Left ventricle myocardium inferior (tissue), 1 donor: ENCODE results near the gene TNFRSF4. TPM values are rescaled to one million over a fixed set of nuclear protein-coding genes. Genes with fewer than 3 reads are reported as not detected.

Source experiments
- DNase-seq: peaks from one replicate; pipeline ENCODE4 v3.0.0-alpha.2; 2020
- H3K27ac ChIP-seq: fragments of 200-600 bp; replicated peaks from 2 replicates; pipeline ENCODE4 v1.8.0; 2021
- H3K27me3 ChIP-seq: fragments of 200-600 bp; 2 replicates; pipeline ENCODE4 v1.8.0; 2021; ENCODE audit warnings: low read depth
- H3K36me3 ChIP-seq: fragments of 200-600 bp; 2 replicates; pipeline ENCODE4 v1.8.0; 2021
- H3K4me1 ChIP-seq: fragments of 200-600 bp; 2 replicates; pipeline ENCODE4 v1.8.0; 2021
- H3K4me3 ChIP-seq: fragments of 200-600 bp; 2 replicates; pipeline ENCODE4 v1.8.0; 2021; ENCODE audit warnings: mild to moderate bottlenecking, moderate library complexity
- H3K9me3 ChIP-seq: fragments of 200-600 bp; replicated peaks from 2 replicates; pipeline ENCODE4 v1.8.0; 2021
- intact Hi-C: fragments of 100-400 bp; cut with micrococcal nuclease; formaldehyde crosslinking; loops from one replicate; pipeline ENCODE4 v1.11.0; 2022
- total RNA-seq: library from RNA; stranded (reverse); fragmentation: NEBNext Ultra II Directional; extraction: Animal tissue kit (Norgen Biotek cat#: 25700); gene quantifications from one replicate; pipeline ENCODE4 v1.2.1, GENCODE V29; 2021
- TF ChIP-seq, protein P1 (sequence below): fragments of 200-600 bp; IDR thresholded peaks from 2 replicates; pipeline ENCODE4 v1.8.0; 2021; ENCODE audit warnings: antibody characterized with exemption, mild to moderate bottlenecking, borderline replicate concordance
- donor health status: DM: no; HTN: yes; CAD: no; lungs with severe emphysema.

Gene TNFRSF4
- total RNA-seq, 1 donor from 2014 or later, result 2.2 TPM

DNA sequence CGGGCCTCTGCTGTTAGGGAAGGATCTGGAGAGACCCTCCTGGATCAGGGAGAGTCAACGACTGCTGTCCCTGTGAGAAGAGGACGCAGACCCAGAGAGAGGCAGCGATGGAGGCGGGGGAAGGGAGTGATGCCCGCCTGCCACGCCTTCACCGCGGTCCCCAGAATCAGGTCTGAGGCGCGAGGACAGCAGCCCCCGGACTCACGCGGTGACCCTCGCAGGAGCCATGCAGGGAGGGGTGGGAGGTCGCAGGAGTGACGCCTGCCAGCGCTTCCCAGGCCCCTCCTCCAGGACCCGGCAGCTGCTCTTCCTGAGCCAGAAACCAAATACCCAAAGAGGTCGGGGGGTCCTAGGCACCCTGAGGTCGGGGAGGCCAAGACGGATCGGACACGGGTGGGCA is 6.2 kb upstream of the TNFRSF4 start:
- TF ChIP-seq, protein P1, sequence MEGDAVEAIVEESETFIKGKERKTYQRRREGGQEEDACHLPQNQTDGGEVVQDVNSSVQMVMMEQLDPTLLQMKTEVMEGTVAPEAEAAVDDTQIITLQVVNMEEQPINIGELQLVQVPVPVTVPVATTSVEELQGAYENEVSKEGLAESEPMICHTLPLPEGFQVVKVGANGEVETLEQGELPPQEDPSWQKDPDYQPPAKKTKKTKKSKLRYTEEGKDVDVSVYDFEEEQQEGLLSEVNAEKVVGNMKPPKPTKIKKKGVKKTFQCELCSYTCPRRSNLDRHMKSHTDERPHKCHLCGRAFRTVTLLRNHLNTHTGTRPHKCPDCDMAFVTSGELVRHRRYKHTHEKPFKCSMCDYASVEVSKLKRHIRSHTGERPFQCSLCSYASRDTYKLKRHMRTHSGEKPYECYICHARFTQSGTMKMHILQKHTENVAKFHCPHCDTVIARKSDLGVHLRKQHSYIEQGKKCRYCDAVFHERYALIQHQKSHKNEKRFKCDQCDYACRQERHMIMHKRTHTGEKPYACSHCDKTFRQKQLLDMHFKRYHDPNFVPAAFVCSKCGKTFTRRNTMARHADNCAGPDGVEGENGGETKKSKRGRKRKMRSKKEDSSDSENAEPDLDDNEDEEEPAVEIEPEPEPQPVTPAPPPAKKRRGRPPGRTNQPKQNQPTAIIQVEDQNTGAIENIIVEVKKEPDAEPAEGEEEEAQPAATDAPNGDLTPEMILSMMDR, result no peak
- H3K27ac ChIP-seq, result no peak overlapping the region
- H3K27me3 ChIP-seq, result no peaks in the 10 kb centered on the region
- DNase-seq, result no peak
- intact Hi-C loops, result no loop called here
- H3K4me1 ChIP-seq, result peaks cover 34% of the 10 kb centered on the region
- H3K9me3 ChIP-seq, result no peaks in the 10 kb centered on the region
- peaks cover 87% of the 10 kb centered on the region for H3K36me3 ChIP-seq
- no peak overlapping the region for H3K4me3 ChIP-seq

DNA sequence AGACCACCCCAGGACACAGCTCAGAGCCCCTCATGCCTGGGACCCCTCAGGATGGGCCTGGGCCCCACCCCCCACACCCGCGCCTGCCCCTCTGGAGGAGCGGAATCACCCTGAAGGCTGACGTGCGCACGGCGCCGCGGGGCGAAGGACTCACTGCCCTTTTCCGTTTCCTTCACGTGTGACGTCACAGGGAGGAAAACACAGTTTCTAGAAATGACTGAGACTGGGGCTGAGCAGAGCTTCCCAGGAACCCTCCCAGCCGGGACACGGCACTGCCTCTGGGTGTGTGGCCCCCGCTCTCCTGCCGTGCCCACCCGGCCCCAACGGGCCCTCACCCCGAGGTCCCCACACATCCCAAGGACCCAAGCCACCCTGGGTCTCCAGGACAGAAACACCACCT is 5.4 kb upstream of the TNFRSF4 start:
- Histone ChIP-seq H3K9me3 (no peaks in the 10 kb centered on the region), H3K27ac (no peak overlapping the region)
- no peak for DNase-seq

DNA sequence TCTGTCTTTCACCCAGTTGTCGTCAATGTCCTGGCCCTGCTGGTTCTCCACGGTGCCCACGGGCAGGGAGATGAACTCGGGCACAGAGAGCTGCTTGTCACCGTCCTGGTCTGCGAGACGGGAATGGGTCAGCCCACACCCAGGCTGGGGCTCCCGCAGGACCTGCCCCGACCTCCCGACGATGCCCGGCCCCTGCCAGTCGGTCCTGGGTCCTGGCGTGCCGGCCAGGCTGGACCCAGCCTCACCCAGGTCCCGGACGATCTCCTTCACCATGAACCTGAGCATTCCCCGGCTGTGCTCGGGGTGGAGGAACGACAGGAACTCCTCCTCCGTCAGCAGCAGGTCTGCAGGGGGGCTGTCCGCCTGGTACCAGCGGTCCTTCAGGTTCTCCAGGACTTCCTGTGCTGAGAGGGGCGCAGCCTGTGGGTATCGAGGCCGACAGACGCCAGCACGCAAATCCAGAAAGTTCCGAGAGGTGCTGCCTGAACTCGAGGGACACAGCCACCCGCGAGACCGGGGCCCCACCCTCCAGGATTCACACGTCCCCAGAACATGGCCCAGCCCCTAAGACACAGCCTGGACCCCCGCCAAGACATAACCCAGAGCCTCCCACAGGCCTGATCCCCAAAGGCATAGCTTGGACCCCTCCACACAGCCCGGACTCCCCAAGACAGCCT is 4.7 kb upstream of the TNFRSF4 start:
- no peak for DNase-seq
- peak overlapping the region; percentile 71 for H3K27ac ChIP-seq
- intact Hi-C loops, result no loop called here

More for the DNA sequence above, 5.4 kb upstream of the TNFRSF4 start:
- Histone ChIP-seq H3K36me3 (peaks cover 78% of the 10 kb centered on the region), H3K27me3 (no peaks in the 10 kb centered on the region), H3K4me3 (no peak overlapping the region), H3K4me1 (peaks cover 38% of the 10 kb centered on the region)
- intact Hi-C loops, result no loop called here
- TF ChIP-seq, protein P1, result no peak

GRCh38 chr1:1217621-1218523 is 3.9 kb upstream of the TNFRSF4 start:
- Histone ChIP-seq H3K4me3 (peak overlapping the region; percentile 34), H3K36me3 (peaks cover 63% of the 10 kb centered on the region)
- intact Hi-C loops, result no loop called here

More for the DNA sequence above, 4.7 kb upstream of the TNFRSF4 start:
- H3K9me3 ChIP-seq, result no peaks in the 10 kb centered on the region
- peaks cover 45% of the 10 kb centered on the region for H3K4me1 ChIP-seq
- TF ChIP-seq, protein P1, result no peak
- H3K4me3 ChIP-seq, result peak overlapping the region; percentile 21
- no peaks in the 10 kb centered on the region for H3K27me3 ChIP-seq
- peaks cover 71% of the 10 kb centered on the region for H3K36me3 ChIP-seq

More at GRCh38 chr1:1217621-1218523, 3.9 kb upstream of the TNFRSF4 start:
- no peak for DNase-seq
- Histone ChIP-seq H3K4me1 (peaks cover 52% of the 10 kb centered on the region), H3K9me3 (no peaks in the 10 kb centered on the region), H3K27me3 (no peaks in the 10 kb centered on the region), H3K27ac (peak overlapping the region; percentile 71)
- TF ChIP-seq, protein P1, result no peak
